ENCODE data around the gene ING4. TPM values are rescaled to one million over a fixed set of nuclear protein-coding genes. Genes with fewer than 3 reads are reported as not detected.

The ING4 gene
- total and polyA plus RNA-seq, 5 donors from 2014 or later, result 34.6 to 90.6 (median 80.8) TPM

DNA sequence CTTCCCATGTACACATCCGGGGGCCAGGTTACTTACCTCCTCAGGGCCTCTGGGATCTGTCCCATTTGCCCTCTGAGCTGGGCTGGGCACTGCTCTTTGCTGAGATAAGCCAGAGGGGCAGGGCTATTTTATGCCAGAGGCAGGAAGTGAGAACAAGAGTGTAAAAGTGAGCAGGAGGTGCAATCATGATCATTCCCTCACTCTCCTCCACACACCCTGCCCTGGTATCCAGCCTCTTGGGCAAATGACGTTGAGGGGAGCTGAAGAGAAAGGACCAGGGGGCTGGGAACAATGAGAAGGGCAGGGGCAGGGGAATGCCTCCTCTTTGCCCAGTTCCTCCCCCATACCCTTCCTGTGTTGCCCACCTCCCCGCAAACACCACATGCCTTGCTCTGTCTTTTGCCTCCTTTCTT, 31.4 kb downstream of the ING4 start:
- Mint-ChIP-seq H3K27ac (peak overlapping the region; percentile 95 to 99 (median 96)), H3K36me3 (peaks cover 10% of the 10 kb centered on the region), H3K9me3 (no peaks in the 10 kb centered on the region), H3K27me3 (peaks cover 4% of the 10 kb centered on the region), H3K4me1 (peaks cover 15 to 78% (median 37%) of the 10 kb centered on the region in 4 donors), H3K4me3 (peak overlapping the region; percentile 85 to 88 (median 87))
- peaks cover 65% of the 10 kb centered on the region for H3K4me1 ChIP-seq (ENCODE audit: control insufficient read depth, insufficient read depth, low read length, poor library complexity, severe bottlenecking)
- ATAC-seq (ENCODE audit: low read depth in 2 of 2) (no peak), DNase-seq (peak in 1 of 3 donors; percentile 55)
- H3K27ac ChIP-seq (ENCODE audit: insufficient read depth, low read length, poor library complexity, severe bottlenecking), result peak overlapping the region; percentile 76
- peak overlapping the region; percentile 42 for H3K4me3 ChIP-seq (ENCODE audit: low read depth, low read length)
- no peaks in the 10 kb centered on the region for H3K9me3 ChIP-seq (ENCODE audit: control insufficient read depth in 2 of 2, low read length in 2 of 2)
- no peaks in the 10 kb centered on the region for H3K36me3 ChIP-seq (ENCODE audit: control insufficient read depth, insufficient read depth, low read length)
- no peaks in the 10 kb centered on the region for H3K27me3 ChIP-seq (ENCODE audit: control insufficient read depth, insufficient read depth, low read length)

DNA sequence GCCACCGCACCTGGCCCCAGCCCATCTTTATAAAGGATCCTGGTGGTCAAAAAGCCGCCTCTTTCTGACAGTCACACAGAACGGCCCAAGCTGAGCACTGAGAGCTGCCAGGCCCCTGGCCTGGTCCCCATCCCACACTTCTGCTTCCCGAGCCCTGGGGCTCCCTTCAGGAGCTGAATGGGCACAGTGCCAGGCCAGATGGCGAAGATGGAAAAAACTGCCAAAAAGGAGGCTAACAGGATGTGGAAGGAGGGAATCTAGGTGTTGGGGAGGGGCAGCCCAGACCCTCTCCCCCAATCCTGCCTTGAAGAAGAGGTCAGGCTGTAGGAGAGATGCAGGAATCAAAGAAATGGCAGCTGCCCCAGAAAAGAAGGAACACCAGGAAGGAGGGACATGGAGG, 32.2 kb downstream of the ING4 start:
- no peaks in the 10 kb centered on the region for H3K9me3 Mint-ChIP-seq
- H3K27me3 ChIP-seq (ENCODE audit: control insufficient read depth, insufficient read depth, low read length), result no peaks in the 10 kb centered on the region
- H3K27ac Mint-ChIP-seq, result peak overlapping the region in 2 of 3 donors; percentile 95 to 96
- no peaks in the 10 kb centered on the region for H3K9me3 ChIP-seq (ENCODE audit: control insufficient read depth in 2 of 2, low read length in 2 of 2)
- H3K36me3 ChIP-seq (ENCODE audit: control insufficient read depth, insufficient read depth, low read length), result no peaks in the 10 kb centered on the region
- no peak for DNase-seq
- peaks cover 7% of the 10 kb centered on the region for H3K36me3 Mint-ChIP-seq
- peaks cover 60% of the 10 kb centered on the region for H3K4me1 ChIP-seq (ENCODE audit: control insufficient read depth, insufficient read depth, low read length, poor library complexity, severe bottlenecking)
- peak overlapping the region; percentile 44 for H3K27ac ChIP-seq (ENCODE audit: insufficient read depth, low read length, poor library complexity, severe bottlenecking)
- H3K4me1 Mint-ChIP-seq, result peaks cover 11 to 71% (median 36%) of the 10 kb centered on the region in 4 donors
- H3K4me3 Mint-ChIP-seq, result peak overlapping the region; percentile 69 to 88 (median 86)
- no peaks in the 10 kb centered on the region for H3K27me3 Mint-ChIP-seq
- ATAC-seq (ENCODE audit: low read depth in 2 of 2), result no peak
- no peak overlapping the region for H3K4me3 ChIP-seq (ENCODE audit: low read depth, low read length)

DNA sequence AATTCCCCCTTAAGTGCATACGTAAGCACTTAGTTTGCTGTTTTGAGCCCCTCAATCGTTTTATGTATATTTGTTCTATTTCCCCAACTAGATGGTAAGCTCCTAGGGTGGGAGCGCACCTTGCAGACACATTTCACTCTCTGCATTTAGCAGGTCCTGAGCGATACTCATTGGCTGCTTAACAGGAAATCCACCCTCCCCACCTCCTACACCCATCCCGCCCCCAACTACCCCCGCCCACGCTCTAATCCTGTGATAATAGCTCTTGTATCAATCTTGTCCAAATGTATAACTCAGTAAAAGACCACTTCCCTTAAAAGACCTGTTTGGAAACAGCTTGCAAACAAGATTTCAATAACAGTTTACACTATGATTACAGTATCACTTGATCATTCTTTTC, 35.3 kb downstream of the ING4 start:
- H3K27me3 ChIP-seq (ENCODE audit: control insufficient read depth, insufficient read depth, low read length), result no peaks in the 10 kb centered on the region
- no peaks in the 10 kb centered on the region for H3K9me3 Mint-ChIP-seq
- H3K4me1 ChIP-seq (ENCODE audit: control insufficient read depth, insufficient read depth, low read length, poor library complexity, severe bottlenecking), result peaks cover 41% of the 10 kb centered on the region
- ATAC-seq (ENCODE audit: low read depth in 2 of 2), result peak; percentile 77
- peak overlapping the region; percentile 63 for H3K27ac ChIP-seq (ENCODE audit: insufficient read depth, low read length, poor library complexity, severe bottlenecking)
- H3K36me3 ChIP-seq (ENCODE audit: control insufficient read depth, insufficient read depth, low read length), result no peaks in the 10 kb centered on the region
- H3K4me3 ChIP-seq (ENCODE audit: low read depth, low read length), result peak overlapping the region; percentile 67
- no peaks in the 10 kb centered on the region for H3K27me3 Mint-ChIP-seq
- peak; percentile 42 to 83 (median 55) for DNase-seq
- peaks cover 11 to 46% (median 34%) of the 10 kb centered on the region in 4 donors for H3K4me1 Mint-ChIP-seq
- H3K4me3 Mint-ChIP-seq, result peak overlapping the region; percentile 59 to 90 (median 88)
- H3K27ac Mint-ChIP-seq, result peak overlapping the region; percentile 64 to 94 (median 87)
- no peaks in the 10 kb centered on the region for H3K9me3 ChIP-seq (ENCODE audit: control insufficient read depth in 2 of 2, low read length in 2 of 2)
- H3K36me3 Mint-ChIP-seq, result peaks cover 4% of the 10 kb centered on the region

DNA sequence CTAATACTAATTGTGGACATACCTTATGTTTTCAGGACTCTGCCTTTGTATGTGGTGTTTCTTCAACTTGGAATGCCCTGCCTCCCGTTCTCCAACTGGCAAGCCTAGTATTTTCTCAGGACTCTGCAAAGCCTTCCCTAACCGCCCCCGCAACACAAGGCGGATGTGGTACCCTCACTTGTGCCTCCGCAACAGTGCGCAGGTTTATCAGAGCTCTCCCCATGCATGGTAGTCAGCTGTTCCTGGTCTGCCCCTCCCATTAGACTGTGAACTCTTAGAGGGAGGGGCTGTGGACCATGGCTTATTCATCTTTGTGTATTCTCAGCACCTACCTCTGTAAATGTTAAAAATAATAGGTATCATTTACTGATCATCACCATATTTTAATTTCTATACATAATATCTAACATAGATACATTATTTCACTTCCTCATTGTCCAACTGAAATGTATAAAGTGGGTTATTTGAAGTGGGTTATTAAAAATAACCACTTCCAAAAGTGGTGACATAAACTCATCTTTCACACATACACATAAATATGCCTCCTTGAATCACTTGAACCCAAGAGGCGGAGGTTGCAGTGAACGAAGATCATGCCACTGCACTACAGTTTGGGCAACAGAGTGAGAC, 36.1 kb downstream of the ING4 start:
- H3K4me1 ChIP-seq (ENCODE audit: control insufficient read depth, insufficient read depth, low read length, poor library complexity, severe bottlenecking), result peaks cover 32% of the 10 kb centered on the region
- H3K36me3 ChIP-seq (ENCODE audit: control insufficient read depth, insufficient read depth, low read length), result no peaks in the 10 kb centered on the region
- peaks cover 5 to 38% (median 27%) of the 10 kb centered on the region in 4 donors for H3K4me1 Mint-ChIP-seq
- DNase-seq (no peak), ATAC-seq (ENCODE audit: low read depth in 2 of 2) (no peak)
- H3K27ac Mint-ChIP-seq, result peak overlapping the region; percentile 64 to 94 (median 87)
- H3K4me3 Mint-ChIP-seq, result peak overlapping the region; percentile 54 to 90 (median 74)
- H3K4me3 ChIP-seq (ENCODE audit: low read depth, low read length), result peak overlapping the region; percentile 30
- no peaks in the 10 kb centered on the region for H3K9me3 Mint-ChIP-seq
- no peaks in the 10 kb centered on the region for H3K36me3 Mint-ChIP-seq
- H3K9me3 ChIP-seq (ENCODE audit: control insufficient read depth in 2 of 2, low read length in 2 of 2), result no peaks in the 10 kb centered on the region
- H3K27me3 Mint-ChIP-seq, result no peaks in the 10 kb centered on the region
- no peaks in the 10 kb centered on the region for H3K27me3 ChIP-seq (ENCODE audit: control insufficient read depth, insufficient read depth, low read length)
- H3K27ac ChIP-seq (ENCODE audit: insufficient read depth, low read length, poor library complexity, severe bottlenecking), result peak overlapping the region; percentile 63

DNA sequence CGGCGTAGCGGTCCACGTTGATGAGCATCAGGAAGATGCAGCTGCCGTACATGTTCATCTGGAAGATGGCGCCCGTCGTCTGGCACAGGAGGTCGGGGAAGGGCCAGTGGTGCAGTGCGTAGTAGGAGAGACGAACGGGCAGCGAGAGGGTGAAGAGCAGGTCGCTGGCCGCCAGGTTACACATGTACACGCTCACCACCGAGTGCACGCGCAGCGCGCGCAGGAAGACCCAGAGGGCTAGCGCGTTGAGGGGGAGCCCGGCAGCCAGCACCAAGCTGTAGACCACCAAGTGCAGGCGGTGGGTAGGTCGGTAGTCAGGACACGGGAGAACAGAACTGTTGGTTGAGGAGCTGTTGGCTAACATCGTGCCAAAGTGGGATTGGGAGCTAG, 42.0 kb downstream of the ING4 start:
- Mint-ChIP-seq H3K36me3 (peaks cover 4% of the 10 kb centered on the region), H3K4me1 (peaks cover 0 to 17% (median 13%) of the 10 kb centered on the region in 4 donors), H3K9me3 (no peaks in the 10 kb centered on the region), H3K27me3 (no peaks in the 10 kb centered on the region), H3K4me3 (peak overlapping the region in 3 of 4 donors; percentile 66 to 77 (median 75)), H3K27ac (peak overlapping the region in 2 of 3 donors; percentile 43 to 86)
- DNase-seq, result no peak
- peaks cover 4% of the 10 kb centered on the region for H3K4me1 ChIP-seq (ENCODE audit: control insufficient read depth, insufficient read depth, low read length, poor library complexity, severe bottlenecking)
- no peaks in the 10 kb centered on the region for H3K36me3 ChIP-seq (ENCODE audit: control insufficient read depth, insufficient read depth, low read length)
- no peaks in the 10 kb centered on the region for H3K9me3 ChIP-seq (ENCODE audit: control insufficient read depth in 2 of 2, low read length in 2 of 2)
- H3K27me3 ChIP-seq (ENCODE audit: control insufficient read depth, insufficient read depth, low read length), result no peaks in the 10 kb centered on the region
- peak in 1 of 2 donors; percentile 9 for ATAC-seq (ENCODE audit: low read depth in 2 of 2)
- H3K4me3 ChIP-seq (ENCODE audit: low read depth, low read length), result no peak overlapping the region
- no peak overlapping the region for H3K27ac ChIP-seq (ENCODE audit: insufficient read depth, low read length, poor library complexity, severe bottlenecking)

DNA sequence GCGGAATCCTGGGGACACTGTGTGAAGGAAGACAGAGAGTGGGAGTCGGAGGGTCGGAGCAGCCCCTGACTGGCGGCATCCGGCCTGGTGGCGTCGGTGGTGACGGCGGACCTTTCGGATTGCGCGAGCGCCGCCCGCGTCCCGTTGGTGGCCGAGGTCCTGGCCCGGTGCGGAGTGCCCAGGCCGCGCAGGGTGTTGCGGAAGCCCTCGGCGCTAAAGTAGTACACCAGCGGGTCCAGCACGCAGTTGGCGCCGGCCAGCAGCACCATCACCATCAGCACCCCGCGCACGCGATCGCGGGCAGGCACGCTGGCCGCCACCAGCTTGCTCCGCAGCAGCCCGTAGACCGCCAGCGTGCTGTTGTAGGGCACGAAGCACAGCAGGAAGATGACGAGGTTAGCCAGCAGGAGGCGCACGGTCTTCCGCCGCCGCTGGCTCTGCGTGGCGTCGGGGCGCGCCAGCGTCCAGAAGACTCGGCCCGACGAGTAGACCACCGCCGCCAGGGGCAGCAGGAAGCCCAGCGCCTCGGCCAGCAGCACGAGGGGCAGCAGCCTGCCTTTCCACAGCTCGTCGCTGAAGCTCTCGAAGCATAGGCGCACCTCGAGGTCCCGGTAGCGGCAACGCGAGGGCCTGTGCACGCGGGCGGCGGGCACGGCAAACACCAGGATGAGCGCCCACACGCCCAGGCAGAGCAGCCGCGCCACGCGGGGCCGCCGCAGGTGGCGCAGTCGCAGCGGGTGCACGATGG, 42.6 kb downstream of the ING4 start:
- Mint-ChIP-seq H3K27ac (peak overlapping the region in 2 of 3 donors; percentile 43 to 86), H3K36me3 (peaks cover 4% of the 10 kb centered on the region), H3K27me3 (no peaks in the 10 kb centered on the region), H3K9me3 (no peaks in the 10 kb centered on the region), H3K4me3 (peak overlapping the region; percentile 66 to 81 (median 76)), H3K4me1 (peaks cover 0 to 20% (median 15%) of the 10 kb centered on the region in 4 donors)
- ATAC-seq (ENCODE audit: low read depth in 2 of 2), result peak; percentile 51 to 52
- H3K27me3 ChIP-seq (ENCODE audit: control insufficient read depth, insufficient read depth, low read length), result no peaks in the 10 kb centered on the region
- H3K9me3 ChIP-seq (ENCODE audit: control insufficient read depth in 2 of 2, low read length in 2 of 2), result no peaks in the 10 kb centered on the region
- H3K4me1 ChIP-seq (ENCODE audit: control insufficient read depth, insufficient read depth, low read length, poor library complexity, severe bottlenecking), result peaks cover 4% of the 10 kb centered on the region
- peak overlapping the region; percentile 33 for H3K27ac ChIP-seq (ENCODE audit: insufficient read depth, low read length, poor library complexity, severe bottlenecking)
- peak in 2 of 3 donors; percentile 52 to 58 for DNase-seq
- no peak overlapping the region for H3K4me3 ChIP-seq (ENCODE audit: low read depth, low read length)
- H3K36me3 ChIP-seq (ENCODE audit: control insufficient read depth, insufficient read depth, low read length), result no peaks in the 10 kb centered on the region

DNA sequence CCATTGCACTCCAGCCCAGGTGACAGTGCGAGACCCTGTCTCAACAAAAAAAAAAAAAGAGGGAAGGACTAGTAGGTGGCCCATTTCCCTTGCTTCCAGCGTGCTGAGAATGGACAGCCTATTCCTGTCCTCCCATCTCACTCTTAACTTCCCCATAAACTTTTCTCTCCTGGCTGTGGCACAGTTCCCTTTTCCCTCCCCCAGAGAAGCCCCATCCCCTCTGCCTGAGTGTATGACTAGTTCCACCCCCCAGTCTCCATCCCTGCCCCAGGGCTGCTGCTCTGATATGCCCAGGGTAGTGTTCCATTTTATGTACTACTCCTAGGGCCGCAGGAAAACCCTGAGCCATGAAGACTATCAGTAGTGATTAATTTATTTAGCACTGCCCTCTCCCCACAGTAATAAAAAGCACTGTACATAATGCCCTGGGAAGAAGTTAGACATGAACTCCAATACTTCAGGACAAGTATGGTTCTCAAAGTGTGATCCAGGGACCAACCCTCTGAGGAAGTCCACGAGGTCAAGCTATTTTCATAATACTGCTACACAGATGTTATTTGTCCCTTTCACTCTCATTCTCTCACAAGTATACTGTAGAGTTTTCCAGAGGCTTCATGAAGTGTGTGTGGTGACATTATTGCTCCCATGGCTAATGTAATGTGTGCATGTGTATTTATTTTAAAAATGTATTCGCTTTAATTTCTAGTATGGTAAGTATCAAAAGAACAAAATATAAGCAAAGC, 44.3 kb downstream of the ING4 start:
- Histone ChIP-seq H3K36me3 (ENCODE audit: control insufficient read depth, insufficient read depth, low read length) (no peaks in the 10 kb centered on the region), H3K27me3 (ENCODE audit: control insufficient read depth, insufficient read depth, low read length) (no peaks in the 10 kb centered on the region), H3K4me3 (ENCODE audit: low read depth, low read length) (no peak overlapping the region), H3K9me3 (ENCODE audit: control insufficient read depth in 2 of 2, low read length in 2 of 2) (no peaks in the 10 kb centered on the region), H3K4me1 (ENCODE audit: control insufficient read depth, insufficient read depth, low read length, poor library complexity, severe bottlenecking) (peaks cover 5% of the 10 kb centered on the region), H3K27ac (ENCODE audit: insufficient read depth, low read length, poor library complexity, severe bottlenecking) (no peak overlapping the region)
- H3K36me3 Mint-ChIP-seq, result peaks cover 4% of the 10 kb centered on the region
- no peaks in the 10 kb centered on the region for H3K9me3 Mint-ChIP-seq
- H3K4me1 Mint-ChIP-seq, result peaks cover 0 to 31% (median 18%) of the 10 kb centered on the region in 4 donors
- DNase-seq (no peak), ATAC-seq (ENCODE audit: low read depth in 2 of 2) (no peak)
- H3K27me3 Mint-ChIP-seq, result no peaks in the 10 kb centered on the region
- peak overlapping the region in 2 of 3 donors; percentile 31 to 62 for H3K27ac Mint-ChIP-seq
- peak overlapping the region in 1 of 4 donors; percentile 67 for H3K4me3 Mint-ChIP-seq
